Lower lobe of right lung (tissue), 2 donors: ENCODE data around the gene SHROOM1. TPM values are rescaled to one million over a fixed set of nuclear protein-coding genes. Genes with fewer than 3 reads are reported as not detected.

ENCODE experiments used
- ATAC-seq, 2 donors: fragments of 200-7000 bp; cut with Tn5 transposase; one replicate each; pipeline ENCODE4 v1.9.1; 2020 to 2022; ENCODE audit warnings: mild to moderate bottlenecking in 2 of 2, moderate library complexity in 2 of 2
- DNase-seq: peaks from one replicate; pipeline ENCODE4 v3.0.0-alpha.2; 2020
- H3K27ac ChIP-seq: fragments of 200-600 bp; one replicate; pipeline ENCODE4 v1.8.0; 2022
- H3K27me3 ChIP-seq: fragments of 200-600 bp; one replicate; pipeline ENCODE4 v1.8.0; 2022; ENCODE audit warnings: low read depth
- H3K36me3 ChIP-seq: fragments of 200-600 bp; one replicate; pipeline ENCODE4 v1.8.0; 2022; ENCODE audit warnings: mild to moderate bottlenecking
- H3K4me1 ChIP-seq: fragments of 200-600 bp; one replicate; pipeline ENCODE4 v1.8.0; 2022
- H3K4me3 ChIP-seq: fragments of 200-600 bp; one replicate; pipeline ENCODE4 v1.8.0; 2022; ENCODE audit warnings: mild to moderate bottlenecking
- H3K9me3 ChIP-seq: fragments of 200-600 bp; one replicate; pipeline ENCODE4 v1.8.0; 2022
- CTCF ChIP-seq: fragments of 200-600 bp; IDR thresholded peaks from one replicate; pipeline ENCODE4 v1.8.0; 2022; ENCODE audit warnings: antibody characterized with exemption, mild to moderate bottlenecking
- intact Hi-C: fragments of 100-400 bp; cut with DNase I; formaldehyde crosslinking; loops from one replicate; pipeline ENCODE4 v1.11.0; 2022
- total RNA-seq: library from RNA; stranded (reverse); fragmentation: NEBNext Ultra II Directional; extraction: Animal tissue kit (Norgen Biotek cat#: 25700); gene quantifications from one replicate; pipeline ENCODE4 v1.2.1, GENCODE V29; 2021
- donor health status: DM: no; HTN: yes; CAD: no; lungs with severe emphysema.

Gene SHROOM1
- total RNA-seq, 1 donor from 2014 or later, result 17.3 TPM

GRCh38 chr5:132873119-132873929 is 42.9 kb upstream of the SHROOM1 start, which contains the start of gene LEAP2:
Gene LEAP2 (plus strand): TSS chr5:132873668. CDS start chr5:132873695, 27 bp downstream.
- Histone ChIP-seq H3K9me3 (no peaks in the 10 kb centered on the region), H3K4me3 (no peak within 1 kb of the TSS), H3K27ac (no peak within 1 kb of the TSS), H3K4me1 (peaks cover 5% of the 10 kb centered on the region), H3K36me3 (peaks cover 55% of the 10 kb centered on the region), H3K27me3 (no peaks in the 10 kb centered on the region)
- intact Hi-C loops, result no loop called here
- no peak for DNase-seq
- peak; percentile 50 to 53 for ATAC-seq
- no peak for TF ChIP-seq CTCF

- H3K36me3 ChIP-seq, result peaks cover 55% of the 10 kb centered on the region
- no peak for TF ChIP-seq CTCF
- H3K4me1 ChIP-seq, result peaks cover 11% of the 10 kb centered on the region
- ATAC-seq, result no peak
- intact Hi-C loops, result no loop called here
- no peak overlapping the region for H3K27ac ChIP-seq
- no peak for DNase-seq
- no peak overlapping the region for H3K4me3 ChIP-seq
- no peaks in the 10 kb centered on the region for H3K27me3 ChIP-seq
- H3K9me3 ChIP-seq, result no peaks in the 10 kb centered on the region
These were observed 42.3 kb upstream of the SHROOM1 start for GRCh38 chr5:132872788-132873118.

GRCh38 chr5:132871459-132872284 is 41.2 kb upstream of the SHROOM1 start:
- H3K27me3 ChIP-seq, result no peaks in the 10 kb centered on the region
- intact Hi-C loops, result no loop called here
- no peak for ATAC-seq
- H3K4me3 ChIP-seq, result no peak overlapping the region
- H3K4me1 ChIP-seq, result peaks cover 19% of the 10 kb centered on the region
- H3K27ac ChIP-seq, result no peak overlapping the region
- DNase-seq, result no peak
- TF ChIP-seq CTCF, result no peak
- H3K9me3 ChIP-seq, result no peaks in the 10 kb centered on the region
- peaks cover 48% of the 10 kb centered on the region for H3K36me3 ChIP-seq

- Histone ChIP-seq H3K9me3 (no peaks in the 10 kb centered on the region), H3K27ac (no peak overlapping the region)
These were observed 40.4 kb upstream of the SHROOM1 start for GRCh38 chr5:132870801-132871200.

GRCh38 chr5:132868754-132869153 is 38.3 kb upstream of the SHROOM1 start:
- H3K27ac ChIP-seq, result no peak overlapping the region
- ATAC-seq, result no peak
- no peaks in the 10 kb centered on the region for H3K9me3 ChIP-seq
- no peak for DNase-seq
- H3K4me1 ChIP-seq, result peaks cover 27% of the 10 kb centered on the region
- peaks cover 40% of the 10 kb centered on the region for H3K36me3 ChIP-seq
- TF ChIP-seq CTCF, result no peak
- no peaks in the 10 kb centered on the region for H3K27me3 ChIP-seq
- intact Hi-C loops, result no loop called here
- no peak overlapping the region for H3K4me3 ChIP-seq

More at GRCh38 chr5:132870801-132871200, 40.4 kb upstream of the SHROOM1 start:
- no peaks in the 10 kb centered on the region for H3K27me3 ChIP-seq
- TF ChIP-seq CTCF, result no peak
- H3K36me3 ChIP-seq, result peaks cover 46% of the 10 kb centered on the region
- no peak for DNase-seq
- intact Hi-C loops, result no loop called here
- H3K4me3 ChIP-seq, result no peak overlapping the region
- no peak for ATAC-seq
- H3K4me1 ChIP-seq, result peaks cover 22% of the 10 kb centered on the region
